DMS53 treated with DMSO at 0.1 percent for 48 hours (cell line): ENCODE data around the gene AUTS2.

ENCODE experiments used
- DNase-seq: peaks from one replicate; lab custom pipeline; 2025; ENCODE audit not compliant: unreplicated experiment; lab: John Stamatoyannopoulos, UW

Gene AUTS2

DNA sequence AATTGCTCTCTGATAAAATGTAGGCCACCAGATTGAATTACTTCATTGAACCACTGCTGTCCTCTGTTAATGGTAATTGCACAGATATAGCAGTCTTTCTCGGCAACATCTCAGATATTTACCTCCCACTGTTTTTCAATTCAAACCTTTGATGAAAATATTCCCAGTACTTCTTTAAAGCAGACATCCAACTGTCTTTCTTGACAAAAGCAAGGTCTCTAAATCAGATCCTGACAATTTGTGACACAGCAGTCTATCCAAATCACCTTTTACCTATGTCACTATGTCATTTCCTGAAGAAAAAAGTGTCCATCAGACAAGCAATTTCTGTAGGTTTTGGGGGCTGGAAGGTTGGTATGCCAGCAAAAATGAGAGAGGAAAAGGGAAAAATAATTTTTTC is 555.7 kb downstream of the AUTS2 start:
- DNase-seq: no peak

DNA sequence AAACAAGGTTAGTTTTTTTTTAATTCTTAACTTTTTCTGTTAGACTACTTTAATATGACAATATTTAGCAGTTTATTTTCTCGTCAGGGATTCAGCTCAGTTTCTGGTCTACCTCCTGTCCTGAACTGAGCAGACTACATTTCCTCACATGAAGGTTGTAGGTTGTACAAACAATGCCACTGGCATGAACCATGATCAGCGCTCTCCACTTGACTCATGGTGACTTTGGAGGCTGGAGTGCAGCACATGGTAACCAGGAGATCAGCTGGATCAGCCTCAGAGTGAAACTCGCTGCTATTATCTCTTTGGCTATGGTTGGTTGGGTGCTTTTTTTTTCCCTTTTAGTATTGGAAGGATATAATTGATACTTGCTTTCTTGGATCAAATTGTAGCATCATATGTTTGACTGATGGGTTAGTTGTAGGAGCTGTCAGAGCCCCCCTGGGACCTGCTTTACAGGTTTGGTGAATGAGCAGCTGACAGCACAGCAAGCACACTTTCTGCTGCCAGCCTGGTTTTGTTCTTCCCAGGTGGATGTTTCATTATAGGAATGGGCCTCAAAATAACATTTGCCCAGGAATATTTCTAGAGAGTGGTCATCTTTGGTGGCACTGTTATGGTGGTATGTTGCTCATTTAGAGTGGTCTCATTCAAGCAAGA is 556.4 kb downstream of the AUTS2 start:
- DNase-seq: no peak

DNA sequence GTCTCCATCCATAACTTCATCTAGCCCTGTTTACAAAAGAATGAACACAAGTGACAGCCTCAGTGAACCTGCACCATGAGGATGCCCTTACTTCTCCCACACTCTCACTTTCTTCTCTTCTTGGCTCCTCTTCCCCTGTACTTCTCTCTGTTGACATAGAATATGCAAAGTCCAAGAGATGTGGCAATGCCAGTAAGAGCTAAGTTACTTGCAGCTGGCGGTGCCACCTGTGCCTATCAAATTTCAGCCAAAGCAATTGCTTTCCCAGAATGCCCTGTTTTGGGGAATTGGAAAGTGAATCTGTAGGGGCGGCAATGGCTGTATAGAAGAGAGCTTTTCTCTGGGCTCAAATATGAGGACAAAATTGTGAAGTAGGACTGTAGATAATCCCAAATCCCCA is 557.8 kb downstream of the AUTS2 start:
- no peak for DNase-seq

DNA sequence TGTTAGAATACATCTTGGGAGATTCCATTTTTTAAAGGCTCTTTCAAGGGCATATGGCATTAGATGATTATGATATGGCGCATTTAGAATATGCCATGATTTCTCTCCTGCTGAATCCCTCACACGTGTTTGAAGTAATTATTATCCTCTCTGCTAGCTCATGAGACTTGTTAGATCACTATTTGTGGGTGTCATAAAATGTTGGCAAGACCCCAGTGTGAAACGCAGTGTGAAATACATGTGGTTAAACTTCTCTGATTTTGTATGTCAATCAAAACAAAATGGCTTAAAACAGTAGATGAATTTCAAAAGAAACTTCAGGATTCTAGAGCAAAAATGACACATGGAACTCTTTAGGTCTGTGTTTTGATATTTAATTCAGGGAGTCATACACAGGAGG is 560.8 kb downstream of the AUTS2 start:
- no peak for DNase-seq

DNA sequence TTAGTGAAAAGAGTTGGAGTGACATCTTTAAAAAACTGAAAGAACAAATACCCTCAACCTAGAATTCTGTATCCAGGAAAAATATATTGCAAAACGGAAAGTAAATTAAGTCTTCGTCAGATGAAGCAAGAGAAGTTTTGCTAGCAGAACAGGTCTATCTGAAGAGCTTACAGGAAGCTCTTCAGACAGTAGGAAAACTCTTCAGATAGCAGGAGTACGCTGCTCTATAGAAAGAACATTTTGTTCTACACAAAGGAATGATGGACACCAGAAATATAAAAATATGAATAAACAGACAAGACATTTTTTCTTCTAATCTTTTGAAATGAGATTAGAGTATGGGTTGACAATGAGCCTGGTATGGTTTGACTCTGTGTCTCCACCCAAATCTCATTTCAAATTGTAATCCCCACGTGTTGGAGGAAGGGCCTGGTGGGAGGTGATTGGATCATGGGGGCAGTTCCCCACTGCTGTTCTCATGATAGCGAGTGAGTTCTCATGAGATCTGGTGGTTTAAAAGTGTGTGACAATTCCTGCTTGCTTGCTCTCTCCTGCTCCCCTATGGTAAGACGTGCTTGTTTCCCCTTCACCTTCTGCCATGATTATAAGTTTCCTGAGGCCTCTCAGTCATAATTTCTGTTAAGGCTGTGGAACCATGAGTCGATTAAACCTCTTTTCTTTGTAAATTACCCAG is 567.3 kb downstream of the AUTS2 start:
- DNase-seq: peak; percentile 20

DNA sequence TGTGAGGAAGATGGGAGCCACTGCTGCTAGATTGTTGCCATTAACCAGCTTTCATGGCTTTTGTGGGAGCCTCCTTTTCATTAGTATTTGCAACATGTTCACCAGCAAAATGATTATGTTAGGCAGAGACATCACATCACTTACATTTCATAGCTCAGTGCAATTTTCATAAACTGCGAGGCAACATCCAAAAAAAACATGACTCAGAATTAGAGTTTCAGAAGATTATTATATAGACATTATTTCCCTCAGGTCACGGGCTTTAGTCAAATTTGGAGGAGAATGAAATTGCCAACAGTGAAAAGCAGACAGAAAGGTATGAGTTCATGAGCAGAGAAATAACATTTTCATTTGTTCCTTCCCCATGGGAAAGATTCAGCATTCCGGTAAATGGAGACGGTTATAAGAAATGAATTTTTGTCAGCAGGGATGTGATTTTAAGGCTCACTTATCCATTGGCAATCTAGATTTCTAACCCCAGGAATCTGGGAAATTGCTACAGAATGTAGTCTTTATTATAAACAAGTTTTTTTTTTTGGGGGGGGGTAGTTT is 573.2 kb downstream of the AUTS2 start:
- DNase-seq: no peak

DNA sequence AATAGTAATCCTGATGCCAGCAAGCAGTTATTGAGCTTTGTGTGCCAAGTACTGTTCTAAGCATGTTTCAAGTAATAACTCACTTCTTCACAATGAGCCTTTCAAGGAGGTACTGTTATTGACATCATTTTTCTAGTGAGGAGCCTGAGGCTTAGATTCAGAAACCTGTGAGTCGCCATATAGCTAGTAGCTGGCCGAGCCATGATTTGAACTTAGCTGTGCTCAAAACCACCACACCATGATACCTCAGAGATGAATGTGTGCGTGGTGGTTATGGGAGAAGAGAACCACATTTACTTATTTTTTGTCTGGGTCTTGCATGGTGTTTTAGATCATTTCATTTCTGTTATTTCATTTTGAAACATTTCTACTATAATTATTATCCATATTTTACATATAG is 578.9 kb downstream of the AUTS2 start:
- DNase-seq: no peak

DNA sequence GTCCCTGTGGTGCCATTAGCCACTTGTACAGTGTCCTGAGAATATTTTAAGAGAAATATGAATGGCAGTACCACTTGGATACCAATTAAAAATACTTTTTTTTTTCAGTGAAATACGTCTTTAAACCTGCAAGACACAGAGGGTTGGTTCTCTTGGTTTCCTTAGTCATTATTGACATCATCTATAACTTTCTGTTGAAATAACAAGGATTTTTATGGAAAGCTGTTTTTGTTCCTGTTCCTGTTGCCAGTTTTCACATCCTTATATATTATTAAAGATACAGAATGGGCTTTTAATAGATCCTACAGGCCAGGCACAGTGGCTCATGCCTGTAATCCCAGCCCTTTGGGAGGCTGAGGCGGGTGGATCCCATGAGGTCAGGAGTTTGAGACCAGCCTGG is 579.9 kb downstream of the AUTS2 start:
- no peak for DNase-seq

DNA sequence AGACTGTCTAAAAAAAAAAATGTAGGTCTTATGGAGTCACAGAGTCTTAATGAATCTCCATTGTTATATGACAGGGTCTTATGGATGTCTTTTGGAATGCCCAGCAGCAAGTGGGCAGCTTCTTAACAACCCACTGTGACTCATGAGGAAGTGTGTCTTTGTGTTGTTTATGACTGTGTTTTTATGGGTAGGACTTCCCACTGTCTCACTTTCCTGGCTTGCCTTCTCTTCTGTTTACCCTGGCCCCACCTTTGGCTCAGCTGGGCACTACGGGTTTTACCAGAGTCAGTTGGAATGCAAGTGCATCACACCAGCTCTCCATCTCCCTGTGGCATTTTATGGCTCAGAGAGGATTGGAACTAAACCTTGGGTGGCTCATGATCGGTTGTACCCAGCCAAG is 580.5 kb downstream of the AUTS2 start:
- no peak for DNase-seq

DNA sequence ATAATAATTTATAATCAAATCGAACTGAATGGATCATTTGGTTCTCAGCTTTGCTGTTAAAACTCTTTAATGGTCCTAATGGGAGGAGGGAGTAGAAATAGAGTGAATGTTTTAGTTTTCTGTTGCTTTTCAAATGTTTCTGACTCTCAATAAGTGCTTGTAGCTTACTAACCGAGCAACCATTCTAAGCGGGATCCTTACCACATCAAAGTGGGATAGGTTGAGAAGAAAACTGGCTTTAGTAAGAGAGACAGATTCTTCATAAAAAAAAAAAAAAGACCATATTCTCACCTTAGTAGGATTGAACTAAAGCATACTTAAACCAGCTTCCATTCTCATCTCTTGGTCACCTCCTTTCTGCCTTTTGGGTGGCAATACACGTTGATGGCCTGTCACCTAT is 584.2 kb downstream of the AUTS2 start:
- no peak for DNase-seq

DNA sequence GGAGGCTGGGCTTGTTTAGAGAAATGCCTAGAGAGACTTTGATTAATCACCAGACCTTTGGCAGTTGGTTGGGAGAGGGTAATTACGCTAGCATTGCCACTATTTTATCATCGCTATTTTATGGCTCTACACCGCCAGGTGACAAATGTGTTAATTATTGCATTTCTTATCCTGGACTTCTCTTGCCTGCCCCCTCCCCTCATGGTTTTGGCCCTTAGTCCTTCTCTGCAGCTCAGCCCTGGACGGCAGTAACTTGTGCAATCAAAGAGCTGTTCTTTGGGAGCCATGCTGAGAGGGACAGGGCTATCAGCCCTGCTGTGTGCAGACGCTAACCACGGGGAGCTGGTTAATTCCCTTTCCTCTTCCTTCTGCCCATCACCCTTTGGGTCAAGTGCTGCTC is 585.0 kb downstream of the AUTS2 start:
- no peak for DNase-seq

DNA sequence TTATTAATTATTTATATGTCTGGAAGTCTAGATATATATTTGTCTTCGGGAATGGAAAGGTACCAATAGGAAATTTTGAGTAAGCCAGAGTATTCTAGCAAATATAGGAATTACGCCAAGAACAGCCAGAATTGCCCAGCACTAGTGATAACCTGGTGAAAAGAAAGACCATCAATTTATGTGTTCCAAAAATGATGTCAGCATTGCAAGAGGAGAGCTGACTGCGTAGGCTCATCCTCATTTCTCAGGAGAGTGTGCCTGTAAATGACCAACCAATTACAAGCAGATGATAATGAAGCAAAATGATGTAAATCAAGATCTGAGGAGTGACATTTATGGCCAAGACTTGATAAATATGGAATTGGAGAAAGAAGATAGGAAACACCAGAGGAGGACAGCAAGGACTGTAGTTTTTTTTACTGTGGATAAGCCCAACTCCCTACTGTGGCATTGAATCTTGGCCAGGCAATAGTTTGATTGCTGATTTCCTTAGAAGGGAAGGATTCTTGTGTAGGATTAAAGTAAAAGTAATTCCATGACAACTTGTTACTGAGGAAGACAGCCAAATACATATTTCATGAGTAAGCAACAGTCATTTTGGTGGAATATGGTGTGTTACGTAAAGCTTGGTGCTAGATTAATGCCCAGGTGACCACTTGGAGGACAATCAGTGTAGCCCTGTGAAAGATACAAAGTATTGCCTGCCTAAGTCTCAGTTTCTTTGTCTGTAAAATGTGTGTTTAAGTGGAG is 590.8 kb downstream of the AUTS2 start:
- no peak for DNase-seq

DNA sequence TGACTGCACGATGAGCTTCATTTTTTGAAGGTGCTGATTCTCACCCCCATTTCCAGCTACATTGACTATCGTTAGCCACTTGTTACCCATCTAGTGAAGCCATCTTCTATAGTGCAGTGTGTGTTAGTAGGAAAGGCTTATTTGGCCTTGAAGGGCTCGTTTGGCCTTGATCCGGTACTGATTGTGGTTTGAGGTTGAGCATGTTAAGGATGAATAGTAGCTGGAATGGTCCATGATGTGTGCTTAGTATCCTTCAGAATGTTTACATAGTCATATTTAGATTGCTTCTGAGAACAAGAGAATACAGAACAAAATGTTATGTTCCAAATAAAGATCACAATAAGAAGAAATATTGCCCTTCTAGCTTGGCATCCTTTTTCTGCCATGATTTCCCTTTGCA is 591.5 kb downstream of the AUTS2 start:
- DNase-seq: no peak

DNA sequence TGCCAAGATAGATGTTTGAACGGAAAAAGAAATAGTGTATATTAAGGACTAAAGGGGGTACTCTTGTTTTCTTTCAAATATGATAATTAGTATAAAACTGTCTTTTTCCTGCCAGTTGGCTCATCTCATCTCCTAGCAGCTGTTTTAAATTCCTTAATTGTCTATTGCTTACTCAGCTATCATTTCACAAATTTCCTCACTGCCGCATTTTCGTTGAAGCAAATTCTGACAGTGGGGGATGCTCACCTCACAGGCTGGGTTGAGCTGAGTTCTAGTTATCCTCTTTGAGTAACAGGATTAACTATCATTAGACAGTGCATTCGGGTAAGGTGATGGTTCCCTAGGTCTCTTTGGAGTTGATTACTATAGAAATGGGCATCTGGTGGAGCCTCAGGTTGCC is 592.0 kb downstream of the AUTS2 start:
- DNase-seq: no peak

DNA sequence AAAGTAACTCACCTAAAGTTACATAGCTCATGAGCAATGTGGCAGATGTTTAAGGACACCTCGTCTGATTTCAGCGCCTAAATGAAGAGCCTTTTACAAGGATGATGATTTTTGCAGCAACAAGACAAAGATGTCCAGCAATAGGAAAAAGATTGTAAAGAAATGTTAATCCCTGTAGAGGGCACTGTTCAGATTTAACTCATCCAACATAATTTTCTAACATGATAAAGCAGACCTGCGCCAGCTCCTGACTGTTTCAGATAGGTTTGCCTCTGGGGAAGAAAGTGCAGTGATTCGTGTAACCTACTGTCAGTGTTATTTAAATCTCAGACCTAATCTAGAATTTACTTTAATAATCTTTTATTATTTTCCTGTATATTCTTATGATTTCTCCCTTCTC is 595.2 kb downstream of the AUTS2 start:
- peak; percentile 38 for DNase-seq

DNA sequence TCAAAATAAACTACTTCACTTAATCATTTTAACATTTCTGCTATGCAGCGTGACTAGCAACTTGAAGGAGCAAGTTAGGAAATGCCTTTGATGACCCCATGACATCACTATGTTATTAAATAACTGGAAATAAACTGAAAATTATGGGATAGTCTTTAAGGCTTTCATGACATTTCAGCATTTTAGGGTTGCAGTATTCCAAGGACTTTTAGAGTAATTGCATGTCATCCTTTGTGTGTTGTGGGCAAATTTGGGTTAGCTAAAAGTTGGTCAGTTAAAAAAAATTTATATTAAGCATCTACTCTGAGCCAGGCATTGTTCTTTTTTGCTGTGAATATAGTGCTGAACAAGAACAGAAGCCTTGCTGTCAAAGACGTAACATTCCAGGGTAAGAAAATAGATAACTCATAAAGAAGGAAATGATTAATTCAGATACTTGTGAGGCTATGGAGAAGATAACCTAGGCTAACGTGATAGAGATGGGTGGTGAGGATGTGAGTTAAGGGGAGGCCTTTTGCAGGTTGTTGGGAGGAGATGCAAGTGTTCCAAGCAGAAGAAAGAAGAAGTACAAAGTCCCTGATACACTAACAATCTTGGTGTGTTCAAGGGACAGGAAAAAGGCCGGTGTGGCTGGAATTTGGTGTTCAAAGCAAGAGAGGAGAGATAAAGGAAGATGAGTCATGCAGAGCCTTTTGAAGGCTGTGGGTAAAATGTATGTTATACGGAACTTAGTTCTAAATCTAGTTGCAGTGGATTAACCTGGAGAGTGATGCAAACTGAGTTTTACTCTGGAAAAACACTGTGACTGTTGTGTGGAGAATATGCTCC is 610.2 kb downstream of the AUTS2 start:
- DNase-seq: no peak

DNA sequence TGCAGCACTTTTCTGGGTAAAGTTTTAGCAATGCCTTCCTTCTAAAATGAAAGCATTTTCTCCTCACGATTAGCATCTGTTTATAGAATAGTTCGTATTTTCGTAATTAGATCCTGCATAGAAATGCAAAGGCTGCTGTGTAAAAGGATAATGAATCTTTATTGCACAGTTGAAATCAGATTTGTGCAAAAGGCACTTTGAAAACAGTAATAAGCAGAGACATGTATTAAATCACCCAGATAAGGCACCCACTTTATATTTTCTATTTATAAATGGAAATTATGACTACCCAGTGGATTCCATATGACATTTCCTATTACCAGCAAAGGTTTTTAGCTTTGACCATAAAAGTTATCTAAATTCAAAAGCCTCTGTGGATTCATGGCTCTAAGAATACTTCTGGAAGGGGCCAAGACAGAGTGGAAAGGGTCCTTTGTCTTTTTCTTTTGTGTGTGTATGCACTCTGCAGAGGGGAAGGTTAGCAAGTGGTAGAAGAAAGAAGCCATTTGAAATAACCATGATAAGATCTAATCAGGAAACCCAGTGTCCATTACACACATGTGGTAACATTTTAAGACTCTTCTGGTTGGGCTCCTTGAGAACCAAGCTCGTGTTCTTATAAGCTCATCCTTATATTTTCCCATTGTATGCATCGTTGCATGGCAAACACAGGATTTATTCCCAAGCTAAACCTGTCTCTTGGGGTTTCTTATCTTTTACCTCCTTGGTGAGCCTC is 612.1 kb downstream of the AUTS2 start:
- no peak for DNase-seq

DNA sequence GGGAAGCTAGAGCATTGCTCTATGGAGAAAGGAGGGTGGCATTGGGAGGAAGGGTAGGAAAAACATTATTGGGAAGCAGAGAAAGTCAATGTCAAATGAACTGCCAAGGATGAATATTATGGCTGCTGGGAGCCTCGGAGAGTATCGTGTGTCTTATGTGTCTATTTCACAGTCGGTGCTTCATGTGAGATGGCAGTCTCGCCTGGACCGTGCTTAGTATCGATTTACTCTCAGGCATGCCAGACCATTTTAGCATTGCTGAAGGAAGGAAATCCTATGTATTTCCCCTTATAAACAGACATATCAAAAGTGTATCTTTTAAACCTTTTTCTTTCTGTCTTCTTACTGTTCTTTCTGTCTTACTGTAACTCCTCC is 612.6 kb downstream of the AUTS2 start:
- DNase-seq: no peak

DNA sequence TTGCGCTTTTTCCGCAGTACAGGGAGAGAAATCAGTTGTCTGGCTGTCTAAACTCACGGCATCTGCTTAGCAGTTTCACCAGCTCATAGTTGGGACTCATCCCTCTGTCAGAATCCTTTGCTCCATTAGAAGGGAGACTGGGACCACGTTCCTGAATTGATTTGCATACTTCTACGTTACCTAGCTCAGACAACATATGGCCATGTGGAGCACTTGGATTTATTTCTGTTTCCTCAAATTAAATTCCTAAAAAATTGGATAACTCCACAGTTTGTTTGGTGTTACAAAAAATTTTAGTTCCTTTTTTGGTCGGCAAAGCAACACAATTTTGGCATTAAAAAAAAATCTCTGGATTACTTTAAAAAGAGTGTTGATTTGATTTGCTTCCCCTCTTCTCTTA is 614.0 kb downstream of the AUTS2 start:
- no peak for DNase-seq

DNA sequence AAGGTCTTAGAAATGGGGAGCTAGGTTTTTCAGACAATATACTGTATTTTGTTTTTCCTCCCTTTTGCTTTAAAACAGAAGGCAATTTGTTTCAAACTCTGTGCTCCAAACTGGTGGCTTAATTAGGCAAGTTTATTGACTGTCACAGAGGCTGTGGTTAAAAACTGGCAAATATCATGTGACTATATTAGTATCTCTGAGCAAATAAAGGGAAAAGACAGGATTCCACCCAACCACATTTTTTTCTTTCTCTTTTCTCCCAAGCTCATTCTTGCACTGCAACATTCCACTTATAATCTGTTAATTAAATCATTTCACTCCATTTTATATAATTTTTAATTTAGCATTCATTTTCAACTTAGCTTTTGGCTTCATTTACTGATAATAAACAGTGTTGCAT is 615.8 kb downstream of the AUTS2 start:
- DNase-seq: no peak

DNA sequence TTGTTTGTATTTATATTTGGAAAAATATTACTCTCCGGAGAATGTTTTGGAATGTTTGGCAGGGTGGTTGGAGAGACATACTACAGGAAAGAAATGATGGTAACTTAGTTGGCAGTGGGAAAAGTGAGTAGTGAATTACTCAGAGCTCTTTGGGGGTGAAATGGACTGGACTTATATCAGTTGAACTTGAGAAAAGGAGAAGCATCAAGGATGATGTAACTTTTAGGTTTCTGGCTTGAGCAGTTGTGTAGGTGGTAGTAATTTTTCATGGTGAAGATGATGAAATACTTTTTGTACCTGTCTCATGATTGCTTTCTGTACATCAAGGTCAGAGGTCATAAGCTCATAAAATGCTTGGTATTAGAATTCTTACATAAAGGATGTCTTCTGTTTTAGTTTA is 617.2 kb downstream of the AUTS2 start:
- DNase-seq: no peak
